SK-N-SH (cell line): ENCODE results near the gene GPR149. TPM values are rescaled to one million over a fixed set of nuclear protein-coding genes. Genes with fewer than 3 reads are reported as not detected.

Experiments
- CTCF ChIA-PET: fragments of 300-600, 350-600 bp; formaldehyde crosslinking; extraction: SDS; loops from one replicate; lab custom pipeline; 2021; lab: Yijun Ruan, JAX
- POLR2A ChIA-PET: fragments of 350-600 bp; sonication (Branson Sonifier 250); formaldehyde crosslinking; extraction: SDS; loops from one replicate; lab custom pipeline; 2020; ENCODE audit warnings: antibody characterized with exemption, inconsistent platforms; lab: Yijun Ruan, JAX
- DNase-seq: peaks from one replicate; pipeline ENCODE4 v3.0.0; 2012
- H2AFZ ChIP-seq: fragments of 200-600 bp; sonication (generic); 2 replicates; pipeline ENCODE4 v1.8.1; 2016; ENCODE audit warnings: antibody characterized with exemption, mild to moderate bottlenecking, low read depth
- H3F3A ChIP-seq: fragments of 200-600 bp; sonication (generic); replicated peaks from 2 replicates; pipeline ENCODE3; 2016; ENCODE audit warnings: antibody characterized with exemption, mild to moderate bottlenecking; ENCODE audit not compliant: insufficient read depth
- H3K27ac ChIP-seq, 2 experiments: fragments of 200-500 bp in 1 of 2; fragments of 200-600 bp in 1 of 2; sonication (Bioruptor generic) in 1 of 2; sonication (generic), shearing (Covaris generic) in 1 of 2; 2 replicates each; pipeline versions ENCODE4 v1.5.1 to v1.6.1; 2014 to 2016; ENCODE audit warnings: low read depth in 2 of 2, inconsistent platforms in 1 of 2, low read length in 1 of 2, mild to moderate bottlenecking in 1 of 2, mixed read lengths in 1 of 2
- H3K27me3 ChIP-seq: fragments of 200-600 bp; sonication (generic), shearing (Covaris generic); 2 replicates; pipeline ENCODE4 v1.6.1; 2016; ENCODE audit warnings: mixed run types; ENCODE audit not compliant: insufficient read depth
- H3K36me3 ChIP-seq, 2 experiments: fragments of 200-500 bp in 1 of 2; fragments of 200-600 bp in 1 of 2; sonication (Bioruptor generic) in 1 of 2; sonication (generic) in 1 of 2; replicated peaks in 1 of 2; 2 replicates each; pipeline versions ENCODE3 to v1.5.1; 2014 to 2016; ENCODE audit warnings: low read length in 1 of 2, mild to moderate bottlenecking in 1 of 2; ENCODE audit not compliant: insufficient read depth in 2 of 2, control insufficient read depth in 1 of 2
- H3K4me1 ChIP-seq, 2 experiments: fragments of 200-500 bp in 1 of 2; fragments of 200-600 bp in 1 of 2; sonication (Bioruptor generic) in 1 of 2; sonication (generic), shearing (Covaris generic) in 1 of 2; 2 replicates each; pipeline versions ENCODE4 v1.5.1 to v1.6.1; 2014 to 2016; ENCODE audit warnings: low read depth in 1 of 2, low read length in 1 of 2, mixed run types in 1 of 2; ENCODE audit not compliant: insufficient read depth in 2 of 2, control insufficient read depth in 1 of 2
- H3K4me2 ChIP-seq: fragments of 200-600 bp; sonication (generic), shearing (Covaris generic); 2 replicates; pipeline ENCODE4 v1.6.1; 2017; ENCODE audit warnings: mixed run types
- H3K4me3 ChIP-seq, 2 experiments: fragments of 200-500 bp in 1 of 2; fragments of 200-600 bp in 1 of 2; sonication (Bioruptor generic) in 1 of 2; sonication (generic), shearing (Covaris generic) in 1 of 2; 2 replicates each; pipeline versions ENCODE4 v1.5.1 to v1.8.1; 2014 to 2016; ENCODE audit warnings: low read depth in 2 of 2, inconsistent platforms in 1 of 2, low read length in 1 of 2, mild to moderate bottlenecking in 1 of 2, mixed read lengths in 1 of 2, moderate library complexity in 1 of 2
- H3K79me2 ChIP-seq: fragments of 200-600 bp; sonication (generic); 2 replicates; pipeline ENCODE4 v1.8.1; 2017; ENCODE audit warnings: mild to moderate bottlenecking; ENCODE audit not compliant: insufficient read depth
- H3K9ac ChIP-seq: fragments of 200-600 bp; sonication (generic); 2 replicates; pipeline ENCODE4 v1.6.1; 2017; ENCODE audit warnings: mixed run types
- H3K9me2 ChIP-seq: fragments of 200-600 bp; sonication (generic); 2 replicates; pipeline ENCODE4 v1.6.1; 2017; ENCODE audit warnings: mixed run types
- H3K9me3 ChIP-seq: fragments of 200-600 bp; sonication (generic); 2 replicates; pipeline ENCODE4 v1.6.1; 2017; ENCODE audit warnings: mixed run types, mild to moderate bottlenecking, moderate library complexity
- H4K20me1 ChIP-seq: fragments of 200-600 bp; sonication (generic); 2 replicates; pipeline ENCODE4 v1.6.1; 2017; ENCODE audit warnings: mild to moderate bottlenecking, mixed run types; ENCODE audit not compliant: insufficient read depth
- CTCF ChIP-seq: fragments of 200-600 bp; sonication (generic); IDR thresholded peaks from 2 replicates; pipeline ENCODE4 v1.6.1; 2017; ENCODE audit warnings: antibody characterized with exemption, mild to moderate bottlenecking, moderate library complexity
- EZH2phosphoT487 ChIP-seq: fragments of 200-600 bp; sonication (generic); IDR thresholded peaks from 2 replicates; pipeline ENCODE4 v1.6.1; 2017; ENCODE audit warnings: low read depth, mixed run types, mild to moderate bottlenecking, antibody characterized with exemption, moderate library complexity, borderline replicate concordance
- JUND ChIP-seq: IDR thresholded peaks from 2 replicates; pipeline ENCODE4 v1.4.0; 2012
- MEF2A ChIP-seq: IDR thresholded peaks from 2 replicates; pipeline ENCODE4 v1.4.0; 2012; ENCODE audit warnings: low read depth, borderline replicate concordance
- TAF1 ChIP-seq: IDR thresholded peaks from 2 replicates; pipeline ENCODE4 v1.6.1; 2012; ENCODE audit warnings: low read depth, mild to moderate bottlenecking, low read length, moderate library complexity, borderline replicate concordance
- WGBS: methylation state at CpG from one replicate; pipeline ENCODE4 v1.1.6; 2017; ENCODE audit warnings: low lambda C conversion rate; 5-methylcytosine and 5-hydroxymethylcytosine counted together
- polyA plus RNA-seq, 3 experiments: library from polyadenylated mRNA; depleted of rRNA; stranded (reverse); fragments of >200 nt; gene quantifications; 2 replicates each; pipeline ENCODE4 v1.2.3, GENCODE V29; 2012
- TF ChIP-seq, protein P1 (sequence below): IDR thresholded peaks from 2 replicates; pipeline ENCODE4 v1.4.0; 2012; ENCODE audit warnings: low read depth

GPR149 gene
- polyA plus RNA-seq, 1 of the 3 experiments (the other 2 are of a cell fraction), result not detected

GRCh38 chr3:154310840-154311239 lies 119.2 kb downstream of the GPR149 start (continued):
- TF ChIP-seq EZH2phosphoT487, result no peak
- no peak for TF ChIP-seq MEF2A
- TF ChIP-seq TAF1, result no peak
- TF ChIP-seq, protein P1, sequence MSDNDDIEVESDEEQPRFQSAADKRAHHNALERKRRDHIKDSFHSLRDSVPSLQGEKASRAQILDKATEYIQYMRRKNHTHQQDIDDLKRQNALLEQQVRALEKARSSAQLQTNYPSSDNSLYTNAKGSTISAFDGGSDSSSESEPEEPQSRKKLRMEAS, result no peak

- Histone ChIP-seq H3K79me2 (peaks cover 35% of the 10 kb centered on the region; the same call in 1 of the 2 replicates), H3F3A (no peaks in the 10 kb centered on the region), H3K4me2 (no peak overlapping the region), H3K9ac (no peak overlapping the region), H4K20me1 (no peaks in the 10 kb centered on the region), H3K27ac (no peak overlapping the region), H3K36me3 (peaks cover 78 to 81% of the 10 kb centered on the region in 2 experiments), H3K4me1 (no peaks in the 10 kb centered on the region; a peak in 2 of 4 replicates), H3K4me3 (no peak overlapping the region), H3K9me3 (no peaks in the 10 kb centered on the region), H2AFZ (no peak overlapping the region), H3K9me2 (no peaks in the 10 kb centered on the region), H3K27me3 (no peaks in the 10 kb centered on the region)
- TF ChIP-seq CTCF (no peak), JUND (no peak)
- POLR2A ChIA-PET, result no interaction called here
- DNase-seq, result no peak
- CTCF ChIA-PET, result interaction anchor here (1.1 kb wide), 1 partner anchor 29 kb away, joined by 4 read pairs; no protein-coding TSS in a partner anchor
Observed at GRCh38 chr3:154307363-154307762, 122.6 kb downstream of the GPR149 start.

DNA sequence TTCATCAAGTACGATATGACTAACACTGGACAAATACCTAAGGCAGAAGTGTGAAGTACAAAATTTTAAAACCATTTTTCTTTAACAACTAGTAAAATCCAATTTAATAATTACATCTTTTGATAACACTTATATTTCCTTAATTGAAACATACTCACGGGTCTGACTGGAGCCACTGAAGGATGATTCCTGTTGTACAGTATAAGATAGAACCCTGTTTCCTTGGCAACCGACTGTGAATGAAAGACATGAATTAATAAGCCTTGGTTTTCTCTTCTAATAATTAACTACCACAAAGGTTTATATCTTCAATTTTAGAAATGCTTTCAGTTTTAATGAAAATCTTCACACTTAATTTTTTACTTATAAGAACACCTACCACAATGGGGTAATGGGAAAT lies 125.1 kb downstream of the GPR149 start:
- CTCF ChIA-PET, result interaction anchor here (0.7 kb wide), 1 partner anchor 13 kb away, joined by 3 read pairs; no protein-coding TSS in a partner anchor
- Histone ChIP-seq H3K4me2 (no peak overlapping the region), H3F3A (peaks cover 9% of the 10 kb centered on the region), H3K9ac (no peak overlapping the region), H2AFZ (no peak overlapping the region), H3K4me3 (no peak overlapping the region), H3K27me3 (no peaks in the 10 kb centered on the region), H3K79me2 (peaks cover 33% of the 10 kb centered on the region; the same call in 1 of the 2 replicates), H3K27ac (peak overlapping the region in 1 of 2 experiments; percentile 27; a peak in 1 of 4 replicates), H4K20me1 (no peaks in the 10 kb centered on the region), H3K36me3 (peaks cover 82 to 91% of the 10 kb centered on the region in 2 experiments), H3K9me2 (no peaks in the 10 kb centered on the region), H3K9me3 (no peaks in the 10 kb centered on the region), H3K4me1 (peaks cover 0 to 5% of the 10 kb centered on the region in 2 experiments; a peak in 2 of 4 replicates)
- no peak for TF ChIP-seq EZH2phosphoT487
- 83% methylated on average over 3 of the region's 3 CpGs for WGBS
- DNase-seq, result no peak
- POLR2A ChIA-PET, result no interaction called here
